C1 segment of cervical spinal cord (tissue), 14 donors: ENCODE measurements around the gene PCDHB8.
A peak's percentile ranks its signal among the peaks of the same experiment; 100 is the strongest.
"Not testable (repeated sequence)": the region's sequence is repeated elsewhere in the genome, so short reads cannot be mapped to it uniquely, and the experiment has no call there.

Source experiments
- DNase-seq, 14 donors: peaks; one replicate each; lab custom pipeline; 2025; lab: John Stamatoyannopoulos, UW

PCDHB8 gene

GRCh38 chr5:141184117-141184855, 6.7 kb downstream of the PCDHB8 start:
- not testable (repeated sequence) for DNase-seq

GRCh38 chr5:141186897-141187512, 9.4 kb downstream of the PCDHB8 start, which contains the start of gene PCDHB9:
PCDHB9 (plus strand) TSS chr5:141187161; CDS start chr5:141187319, 158 bp downstream.
- peak in 1 of 14 donors; percentile 1 for DNase-seq

GRCh38 chr5:141188682-141189081, 11.1 kb downstream of the PCDHB8 start:
- not testable (repeated sequence) for DNase-seq

- DNase-seq: not testable (repeated sequence)
Measured at GRCh38 chr5:141189131-141189530, 11.5 kb downstream of the PCDHB8 start.

- peak in 3 of 14 donors; percentile 2 to 21 (median 20) for DNase-seq
Measured at GRCh38 chr5:141192110-141192725, 14.6 kb downstream of the PCDHB8 start, which contains the start of gene PCDHB10. PCDHB10 (plus strand) TSS chr5:141192353; CDS start chr5:141192553, 200 bp downstream.

GRCh38 chr5:141194332-141194731, 16.7 kb downstream of the PCDHB8 start:
- not testable (repeated sequence) for DNase-seq

GRCh38 chr5:141196363-141196762, 18.8 kb downstream of the PCDHB8 start:
- DNase-seq: no peak

- DNase-seq: peak in 1 of 14 donors; percentile 3
Measured at GRCh38 chr5:141199359-141200235, 22.0 kb downstream of the PCDHB8 start, which contains the start of gene PCDHB11. PCDHB11 (plus strand) TSS chr5:141199627; CDS start chr5:141199775, 148 bp downstream.

- not testable (repeated sequence) for DNase-seq
Measured at GRCh38 chr5:141201126-141201525, 23.5 kb downstream of the PCDHB8 start.

GRCh38 chr5:141201646-141202045, 24.1 kb downstream of the PCDHB8 start:
- DNase-seq: not testable (repeated sequence)

- peak in 1 of 14 donors; percentile 29 for DNase-seq
Measured at GRCh38 chr5:141208478-141208877, 30.9 kb downstream of the PCDHB8 start, which contains the start of gene PCDHB12. PCDHB12 (plus strand) TSS chr5:141208719; CDS start chr5:141208908, 189 bp downstream.

GRCh38 chr5:141210281-141210680, 32.7 kb downstream of the PCDHB8 start:
- not testable (repeated sequence) for DNase-seq

GRCh38 chr5:141210849-141211248, 33.3 kb downstream of the PCDHB8 start:
- not testable (repeated sequence) for DNase-seq

- peak in 3 of 14 donors; percentile 6 to 12 (median 7) for DNase-seq
Measured at GRCh38 chr5:141213656-141214339, 36.2 kb downstream of the PCDHB8 start, which contains the start of gene PCDHB13. PCDHB13 (plus strand) TSS chr5:141213919; CDS start chr5:141214124, 205 bp downstream.

- not testable (repeated sequence) for DNase-seq
Measured at GRCh38 chr5:141214583-141214982, 37.0 kb downstream of the PCDHB8 start.

GRCh38 chr5:141215504-141215903, 37.9 kb downstream of the PCDHB8 start:
- DNase-seq: not testable (repeated sequence)

GRCh38 chr5:141216035-141216434, 38.4 kb downstream of the PCDHB8 start:
- not testable (repeated sequence) for DNase-seq

GRCh38 chr5:141223112-141223783, 45.7 kb downstream of the PCDHB8 start, which contains the start of gene PCDHB14:
PCDHB14 (plus strand) TSS chr5:141223343; CDS start chr5:141223506, 163 bp downstream.
- DNase-seq: peak in 2 of 14 donors; percentile 1 to 13

- not testable (repeated sequence) for DNase-seq
Measured at GRCh38 chr5:141224844-141225243, 47.3 kb downstream of the PCDHB8 start.
